Tibial artery (tissue), 4 donors: ENCODE measurements around the gene CHST11.
A peak's percentile ranks its signal among the peaks of the same experiment; 100 is the strongest.

Experiments used
- DNase-seq, 2 donors: peaks; one replicate each; pipeline ENCODE4 v3.0.0-alpha.2; 2019
- H3K27ac ChIP-seq, 2 donors: fragments of 200-600 bp; sonication (generic) in 1 of 2; 1 replicate in 1 of 2; 2 replicates in 1 of 2; pipeline ENCODE4 v1.5.1; 2018 to 2019; ENCODE audit warnings: mild to moderate bottlenecking in 1 of 2
- H3K27me3 ChIP-seq, 2 donors: fragments of 200-600 bp; sonication (generic) in 1 of 2; one replicate each; pipeline versions ENCODE4 v1.5.1 to v1.6.0; 2016 to 2019
- H3K36me3 ChIP-seq, 3 donors: fragments of 200-600 bp; sonication (generic) in 2 of 3; one replicate each; pipeline ENCODE4 v1.5.1; 2016 to 2019; ENCODE audit warnings: mild to moderate bottlenecking in 2 of 3
- H3K4me1 ChIP-seq, 4 donors: fragments of 200-600 bp; sonication (generic) in 2 of 4; 1 replicate in 3 of 4; 2 replicates in 1 of 4; pipeline ENCODE4 v1.5.1; 2016 to 2019
- H3K4me3 ChIP-seq, 2 donors: fragments of 200-600 bp; sonication (generic) in 1 of 2; 1 replicate in 1 of 2; 2 replicates in 1 of 2; pipeline ENCODE4 v1.5.1; 2018 to 2019; ENCODE audit warnings: mild to moderate bottlenecking in 2 of 2
- H3K9me3 ChIP-seq, 3 donors: fragments of 200-600 bp; sonication (generic) in 1 of 3; one replicate each; pipeline ENCODE4 v1.5.1; 2016 to 2019
- CTCF ChIP-seq, 2 experiments: fragments of 200-600 bp in 1 of 2; fragments of 450-650 bp in 1 of 2; IDR thresholded peaks; one replicate each; pipeline ENCODE4 v1.5.1; 2017 to 2019; ENCODE audit warnings: antibody characterized with exemption in 2 of 2, mild to moderate bottlenecking in 1 of 2, moderate library complexity in 1 of 2
- intact Hi-C: fragments of 100-400 bp; cut with DNase I; formaldehyde crosslinking; loops from one replicate; pipeline ENCODE4 v1.15.0; 2023; ENCODE audit warnings: low total_unique reads

The CHST11 gene

DNA sequence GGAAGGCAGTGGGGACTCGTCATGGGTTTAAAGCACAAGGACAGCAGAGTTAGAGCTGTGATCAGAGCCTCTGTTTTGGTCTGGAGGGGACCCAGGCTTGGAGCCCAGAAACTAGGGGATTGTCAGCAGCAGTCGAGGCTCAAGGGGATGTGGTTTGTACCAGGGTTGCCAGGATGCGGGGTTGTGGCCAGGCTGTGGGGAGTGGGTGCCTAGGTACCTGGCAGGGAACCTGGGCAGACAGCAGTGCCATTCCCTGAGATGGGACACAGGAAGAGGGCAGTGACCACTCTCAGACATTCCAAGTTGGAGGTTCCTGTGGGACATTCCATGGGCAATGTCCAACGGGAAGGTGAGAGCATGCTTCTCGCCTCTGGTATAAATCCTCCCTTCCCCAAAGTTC is 279.1 kb downstream of the CHST11 start:
- Histone ChIP-seq H3K4me3 (no peak overlapping the region), H3K27me3 (no peaks in the 10 kb centered on the region), H3K27ac (no peak overlapping the region), H3K4me1 (peaks cover 0 to 32% (median 23%) of the 10 kb centered on the region in 4 donors), H3K9me3 (no peaks in the 10 kb centered on the region), H3K36me3 (no peaks in the 10 kb centered on the region)
- no peak for DNase-seq
- intact Hi-C loops: no loop called here
- TF ChIP-seq CTCF (IDR thresholded peaks at IDR 0.05): no peak

- no peak overlapping the region for H3K4me3 ChIP-seq
- no peaks in the 10 kb centered on the region for H3K27me3 ChIP-seq
- H3K4me1 ChIP-seq: peaks cover 0 to 32% (median 23%) of the 10 kb centered on the region in 4 donors
- no peaks in the 10 kb centered on the region for H3K36me3 ChIP-seq
- H3K9me3 ChIP-seq: no peaks in the 10 kb centered on the region
- intact Hi-C loops: no loop called here
- TF ChIP-seq CTCF (IDR thresholded peaks at IDR 0.05): no peak
- DNase-seq: no peak
- no peak overlapping the region for H3K27ac ChIP-seq
These were observed 279.6 kb downstream of the CHST11 start for GRCh38 chr12:104736307-104736706.

- Histone ChIP-seq H3K4me3 (no peak overlapping the region), H3K27me3 (no peaks in the 10 kb centered on the region), H3K9me3 (no peaks in the 10 kb centered on the region), H3K27ac (no peak overlapping the region), H3K36me3 (no peaks in the 10 kb centered on the region), H3K4me1 (peaks cover 0 to 33% (median 26%) of the 10 kb centered on the region in 4 donors)
- no peak for TF ChIP-seq CTCF (IDR thresholded peaks at IDR 0.05)
- intact Hi-C loops: no loop called here
- DNase-seq: no peak
These were observed 280.4 kb downstream of the CHST11 start for GRCh38 chr12:104737113-104737512.

DNA sequence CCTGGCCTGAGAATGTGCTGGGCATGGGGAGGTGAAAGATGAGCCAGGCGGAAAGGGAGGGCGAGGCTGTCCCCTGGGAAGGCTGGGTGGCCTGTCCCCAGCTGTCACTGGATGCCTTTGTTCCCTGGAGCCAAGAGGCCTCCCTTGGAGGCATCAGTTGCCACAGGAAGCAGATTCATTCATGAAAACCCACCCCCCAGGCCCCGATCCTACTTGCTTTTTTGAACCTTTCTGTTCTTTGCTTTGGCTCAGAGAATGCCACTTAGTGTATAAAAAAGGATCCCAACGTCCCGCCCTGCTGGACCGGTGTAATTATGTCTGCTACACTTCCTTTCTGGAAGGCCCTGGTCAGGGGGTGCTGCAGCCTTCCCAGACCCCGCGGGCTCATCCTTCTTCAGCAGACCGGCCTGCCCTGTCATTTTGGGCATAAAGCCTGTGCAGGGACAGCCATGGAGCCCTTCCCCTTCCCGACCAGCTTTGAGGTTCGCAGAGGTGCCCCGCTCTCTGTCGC is 281.1 kb downstream of the CHST11 start:
- DNase-seq: no peak
- intact Hi-C loops: no loop called here
- peak overlapping the region in 1 of 2 donors; percentile 14 for H3K27ac ChIP-seq
- H3K36me3 ChIP-seq: no peaks in the 10 kb centered on the region
- no peaks in the 10 kb centered on the region for H3K27me3 ChIP-seq
- no peaks in the 10 kb centered on the region for H3K9me3 ChIP-seq
- peaks cover 0 to 40% (median 34%) of the 10 kb centered on the region in 4 donors for H3K4me1 ChIP-seq
- no peak overlapping the region for H3K4me3 ChIP-seq
- no peak for TF ChIP-seq CTCF (IDR thresholded peaks at IDR 0.05)

DNA sequence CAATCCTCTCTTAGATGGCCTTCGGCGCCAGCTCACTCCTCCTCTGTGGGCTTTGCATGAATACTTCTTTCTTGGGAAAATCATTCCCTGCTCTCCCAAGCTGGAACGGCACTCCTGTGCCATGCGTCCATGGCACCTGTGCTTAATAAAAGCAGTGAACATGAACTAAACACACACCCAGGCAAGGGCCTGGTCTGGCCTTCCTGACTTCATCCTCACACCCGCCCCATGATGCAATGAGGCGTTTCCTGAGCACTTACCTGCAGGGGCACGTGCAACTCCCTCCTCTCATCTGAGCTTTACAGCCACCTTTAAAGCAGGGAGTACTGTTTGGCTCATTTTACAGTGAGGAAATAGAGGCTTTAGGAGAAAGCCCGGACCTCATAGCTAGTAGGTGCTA is 281.6 kb downstream of the CHST11 start:
- DNase-seq: no peak
- intact Hi-C loops: no loop called here
- H3K4me1 ChIP-seq: peaks cover 0 to 42% (median 34%) of the 10 kb centered on the region in 4 donors
- H3K9me3 ChIP-seq: no peaks in the 10 kb centered on the region
- TF ChIP-seq CTCF (IDR thresholded peaks at IDR 0.05): no peak
- no peak overlapping the region for H3K27ac ChIP-seq
- no peaks in the 10 kb centered on the region for H3K27me3 ChIP-seq
- no peak overlapping the region for H3K4me3 ChIP-seq
- H3K36me3 ChIP-seq: no peaks in the 10 kb centered on the region
